Neural progenitor cell (in vitro differentiated cells): ENCODE data around the gene SNX9. TPM values are rescaled to one million over a fixed set of nuclear protein-coding genes. Genes with fewer than 3 reads are reported as not detected.

ENCODE experiments used
- DNase-seq: peaks from one replicate; pipeline ENCODE4 v3.0.0-alpha.2; 2016; ENCODE audit warnings: low spot score
- H2AFZ ChIP-seq: fragments of 200-600 bp; sonication (generic); replicated peaks from 2 replicates; pipeline ENCODE4 v1.6.1; 2016; ENCODE audit warnings: antibody characterized with exemption
- H3F3A ChIP-seq: fragments of 200-600 bp; sonication (generic); 2 replicates; pipeline ENCODE4 v1.6.1; 2016; ENCODE audit warnings: antibody characterized with exemption, low read depth
- H3K27ac ChIP-seq: fragments of 200-600 bp; sonication (generic); 2 replicates; pipeline ENCODE4 v1.5.1; 2016; ENCODE audit warnings: mild to moderate bottlenecking
- H3K27me3 ChIP-seq: fragments of 200-600 bp; sonication (generic); 2 replicates; pipeline ENCODE4 v1.6.1; 2016; ENCODE audit warnings: mild to moderate bottlenecking, moderate library complexity
- H3K36me3 ChIP-seq: fragments of 200-600 bp; sonication (generic); 2 replicates; pipeline ENCODE4 v1.5.1; 2016
- H3K4me1 ChIP-seq: fragments of 200-600 bp; sonication (generic); 2 replicates; pipeline ENCODE4 v1.6.1; 2016; ENCODE audit warnings: mixed run types
- H3K4me2 ChIP-seq: fragments of 200-600 bp; sonication (generic); 2 replicates; pipeline ENCODE4 v1.6.1; 2016
- H3K4me3 ChIP-seq: fragments of 200-600 bp; sonication (generic); 2 replicates; pipeline ENCODE4 v1.5.1; 2016
- H3K79me2 ChIP-seq: fragments of 200-600 bp; sonication (generic); 2 replicates; pipeline ENCODE4 v1.6.1; 2016; ENCODE audit warnings: low read depth
- H3K9ac ChIP-seq: fragments of 200-600 bp; sonication (generic); 2 replicates; pipeline ENCODE4 v1.6.1; 2016
- H3K9me3 ChIP-seq: fragments of 200-600 bp; sonication (generic); 2 replicates; pipeline ENCODE4 v1.5.1; 2016; ENCODE audit warnings: low read depth
- H4K20me1 ChIP-seq: fragments of 200-600 bp; sonication (generic); 2 replicates; pipeline ENCODE4 v1.6.1; 2016; ENCODE audit warnings: low read depth
- H3K27ac Mint-ChIP-seq: 3 replicates; pipeline ENCODE4 v1.8.0; 2021; ENCODE audit warnings: mixed read lengths
- H3K27me3 Mint-ChIP-seq: 2 replicates; pipeline ENCODE4 v1.8.0; 2022; ENCODE audit warnings: low read depth, mild to moderate bottlenecking, inconsistent platforms, moderate library complexity, mixed read lengths; ENCODE audit not compliant: insufficient read depth
- H3K36me3 Mint-ChIP-seq: 3 replicates; pipeline ENCODE4 v1.8.0; 2021; ENCODE audit warnings: mixed read lengths
- H3K4me1 Mint-ChIP-seq: 3 replicates; pipeline ENCODE4 v1.8.0; 2021; ENCODE audit warnings: mixed read lengths
- H3K4me3 Mint-ChIP-seq: 3 replicates; pipeline ENCODE4 v1.8.0; 2021; ENCODE audit warnings: mild to moderate bottlenecking, moderate library complexity, mixed read lengths
- H3K9me3 Mint-ChIP-seq: 3 replicates; pipeline ENCODE4 v1.8.0; 2020; ENCODE audit warnings: mixed read lengths
- EZH2 ChIP-seq: fragments of 200-600 bp; sonication (generic); IDR thresholded peaks from 2 replicates; pipeline ENCODE4 v1.6.1; 2017; ENCODE audit warnings: antibody characterized with exemption, mild to moderate bottlenecking, moderate library complexity
- EZH2phosphoT487 ChIP-seq: fragments of 200-600 bp; sonication (generic); IDR thresholded peaks from 2 replicates; pipeline ENCODE4 v1.6.1; 2017; ENCODE audit warnings: antibody characterized with exemption
- total RNA-seq: library from RNA; depleted of rRNA; stranded (reverse); fragments of >200 nt; gene quantifications from 2 replicates; pipeline ENCODE4 v1.2.3, GENCODE V29; 2015; ENCODE audit warnings: low replicate concordance
- TF ChIP-seq, protein P1 (sequence below): fragments of 200-600 bp; sonication (generic); IDR thresholded peaks from 2 replicates; pipeline ENCODE4 v1.5.1; 2017; ENCODE audit warnings: antibody characterized with exemption, mild to moderate bottlenecking

The SNX9 gene
- total RNA-seq, 1 donor from 2014 or later = 17.8 TPM

GRCh38 chr6:157880534-157880933, 57.5 kb downstream of the SNX9 start:
- no peaks in the 10 kb centered on the region for H3K27me3 Mint-ChIP-seq
- peaks cover 30% of the 10 kb centered on the region for H3K4me1 ChIP-seq
- H3K27ac Mint-ChIP-seq = no peak overlapping the region
- H3K4me2 ChIP-seq = peak overlapping the region; percentile 54
- H3K9me3 Mint-ChIP-seq = no peaks in the 10 kb centered on the region
- no peaks in the 10 kb centered on the region for H3K27me3 ChIP-seq
- H2AFZ ChIP-seq = no peak overlapping the region
- peak; percentile 47 for DNase-seq
- TF ChIP-seq EZH2phosphoT487 = no peak
- TF ChIP-seq, protein P1, sequence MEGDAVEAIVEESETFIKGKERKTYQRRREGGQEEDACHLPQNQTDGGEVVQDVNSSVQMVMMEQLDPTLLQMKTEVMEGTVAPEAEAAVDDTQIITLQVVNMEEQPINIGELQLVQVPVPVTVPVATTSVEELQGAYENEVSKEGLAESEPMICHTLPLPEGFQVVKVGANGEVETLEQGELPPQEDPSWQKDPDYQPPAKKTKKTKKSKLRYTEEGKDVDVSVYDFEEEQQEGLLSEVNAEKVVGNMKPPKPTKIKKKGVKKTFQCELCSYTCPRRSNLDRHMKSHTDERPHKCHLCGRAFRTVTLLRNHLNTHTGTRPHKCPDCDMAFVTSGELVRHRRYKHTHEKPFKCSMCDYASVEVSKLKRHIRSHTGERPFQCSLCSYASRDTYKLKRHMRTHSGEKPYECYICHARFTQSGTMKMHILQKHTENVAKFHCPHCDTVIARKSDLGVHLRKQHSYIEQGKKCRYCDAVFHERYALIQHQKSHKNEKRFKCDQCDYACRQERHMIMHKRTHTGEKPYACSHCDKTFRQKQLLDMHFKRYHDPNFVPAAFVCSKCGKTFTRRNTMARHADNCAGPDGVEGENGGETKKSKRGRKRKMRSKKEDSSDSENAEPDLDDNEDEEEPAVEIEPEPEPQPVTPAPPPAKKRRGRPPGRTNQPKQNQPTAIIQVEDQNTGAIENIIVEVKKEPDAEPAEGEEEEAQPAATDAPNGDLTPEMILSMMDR = no peak
- TF ChIP-seq EZH2 = no peak
- no peaks in the 10 kb centered on the region for H3K36me3 ChIP-seq
- no peak overlapping the region for H3K9ac ChIP-seq
- peaks cover 22% of the 10 kb centered on the region for H4K20me1 ChIP-seq
- no peaks in the 10 kb centered on the region for H3K9me3 ChIP-seq
- no peak overlapping the region for H3K4me3 Mint-ChIP-seq
- H3K27ac ChIP-seq = peak overlapping the region; percentile 61
- no peak overlapping the region for H3K4me3 ChIP-seq
- peaks cover 21% of the 10 kb centered on the region for H3K36me3 Mint-ChIP-seq
- peaks cover 19% of the 10 kb centered on the region for H3F3A ChIP-seq
- peaks cover 33% of the 10 kb centered on the region for H3K4me1 Mint-ChIP-seq
- H3K79me2 ChIP-seq = no peaks in the 10 kb centered on the region

DNA sequence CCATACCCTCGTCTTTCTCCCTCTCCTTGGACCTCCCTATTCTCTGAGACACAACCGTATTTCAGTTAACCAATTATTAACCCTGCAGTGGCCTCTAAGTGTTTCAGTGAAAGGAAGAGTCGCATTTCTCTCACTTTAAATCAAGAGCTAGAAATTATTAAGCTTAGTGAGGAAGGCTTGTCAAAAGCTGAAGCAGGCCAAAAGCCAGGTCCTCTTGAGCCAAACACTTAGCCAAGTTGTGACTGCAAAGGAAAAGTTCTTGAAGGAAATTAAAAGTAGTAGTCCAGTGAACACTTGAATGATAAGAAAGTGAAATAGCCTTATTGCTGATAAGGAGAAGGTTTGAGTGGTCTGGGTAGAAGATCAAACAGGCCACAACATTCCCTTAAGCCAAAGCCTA, 58.3 kb downstream of the SNX9 start:
- Mint-ChIP-seq H3K4me3 (no peak overlapping the region), H3K9me3 (no peaks in the 10 kb centered on the region), H3K27me3 (no peaks in the 10 kb centered on the region), H3K27ac (no peak overlapping the region), H3K36me3 (peaks cover 21% of the 10 kb centered on the region), H3K4me1 (peaks cover 33% of the 10 kb centered on the region)
- no peaks in the 10 kb centered on the region for H3K9me3 ChIP-seq
- TF ChIP-seq, protein P1 = no peak
- TF ChIP-seq EZH2phosphoT487 (no peak), EZH2 (no peak)
- H4K20me1 ChIP-seq = peaks cover 22% of the 10 kb centered on the region
- no peaks in the 10 kb centered on the region for H3K79me2 ChIP-seq
- H3K27ac ChIP-seq = no peak overlapping the region
- no peak for DNase-seq
- H3K4me1 ChIP-seq = peaks cover 30% of the 10 kb centered on the region
- H2AFZ ChIP-seq = no peak overlapping the region
- no peaks in the 10 kb centered on the region for H3K27me3 ChIP-seq
- H3F3A ChIP-seq = peaks cover 19% of the 10 kb centered on the region
- H3K4me3 ChIP-seq = no peak overlapping the region
- H3K36me3 ChIP-seq = no peaks in the 10 kb centered on the region
- no peak overlapping the region for H3K9ac ChIP-seq
- no peak overlapping the region for H3K4me2 ChIP-seq

- no peak overlapping the region for H3K4me3 ChIP-seq
- Mint-ChIP-seq H3K27me3 (no peaks in the 10 kb centered on the region), H3K4me1 (peaks cover 14% of the 10 kb centered on the region), H3K9me3 (no peaks in the 10 kb centered on the region), H3K27ac (no peak overlapping the region), H3K36me3 (peaks cover 30% of the 10 kb centered on the region), H3K4me3 (no peak overlapping the region)
- TF ChIP-seq, protein P1 = no peak
- TF ChIP-seq EZH2 (no peak), EZH2phosphoT487 (no peak)
- no peaks in the 10 kb centered on the region for H3K27me3 ChIP-seq
- H3K4me2 ChIP-seq = no peak overlapping the region
- no peak for DNase-seq
- no peaks in the 10 kb centered on the region for H3K79me2 ChIP-seq
- H3F3A ChIP-seq = peaks cover 13% of the 10 kb centered on the region
- H3K4me1 ChIP-seq = peaks cover 17% of the 10 kb centered on the region
- no peaks in the 10 kb centered on the region for H3K9me3 ChIP-seq
- no peak overlapping the region for H2AFZ ChIP-seq
- peaks cover 11% of the 10 kb centered on the region for H4K20me1 ChIP-seq
- no peak overlapping the region for H3K27ac ChIP-seq
- no peaks in the 10 kb centered on the region for H3K36me3 ChIP-seq
- H3K9ac ChIP-seq = no peak overlapping the region
Observed at GRCh38 chr6:157884756-157885155, 61.7 kb downstream of the SNX9 start.
